Activated CD4-positive, alpha-beta T cell treated with anti-CD3 and anti-CD28 coated beads, Interleukin-10, Interleukin-2, amounts not matched to agents 100 ng/mL and 50 ng/mL, durations not matched to agents 16 hours and 8 hours (primary cell): ENCODE measurements around the gene MEGF6.

Experiments
- DNase-seq: peaks from one replicate; pipeline ENCODE4 v3.0.0-alpha.2; 2020

Gene MEGF6

GRCh38 chr1:3645666-3646355, 34.5 kb upstream of the MEGF6 start:
- DNase-seq = no peak

DNA sequence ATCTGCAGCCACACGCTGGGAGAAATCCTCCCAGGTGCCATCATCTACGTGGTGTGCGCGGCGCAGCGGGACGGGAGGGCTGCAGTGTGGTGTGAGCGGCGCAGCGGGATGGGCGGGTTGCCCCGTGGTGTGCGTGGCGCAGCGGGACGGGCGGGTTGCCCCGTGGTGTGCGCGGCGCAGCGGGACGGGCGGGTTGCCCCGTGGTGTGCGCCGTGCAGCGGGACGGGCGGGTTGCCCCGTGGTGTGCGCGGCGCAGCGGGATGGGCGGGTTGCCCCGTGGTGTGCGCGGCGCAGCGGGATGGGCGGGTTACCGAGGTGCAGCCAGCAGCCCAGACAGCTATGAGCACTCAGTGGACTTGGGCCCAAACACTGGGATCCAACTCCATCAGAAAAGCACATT, 33.9 kb upstream of the MEGF6 start:
- DNase-seq = no peak

DNA sequence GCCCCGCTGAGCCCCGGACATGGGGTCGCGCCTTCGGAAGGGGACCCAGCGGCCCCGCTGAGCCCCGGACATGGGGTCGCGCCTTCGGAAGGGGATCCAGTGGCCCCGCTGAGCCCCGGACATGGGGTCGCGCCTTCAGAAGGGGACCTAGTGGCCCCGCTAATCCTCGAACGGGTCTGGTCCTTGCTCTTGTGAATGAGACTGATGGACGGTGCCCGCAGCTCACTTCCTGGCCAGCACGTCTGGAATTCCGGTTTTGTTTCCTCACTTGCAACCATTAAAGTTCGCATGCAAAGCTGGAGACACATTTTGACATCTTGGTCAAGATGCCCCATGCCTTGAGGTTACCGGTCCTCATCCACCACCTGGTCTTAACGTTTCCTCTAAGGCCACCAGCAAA, 33.0 kb upstream of the MEGF6 start:
- DNase-seq = no peak

DNA sequence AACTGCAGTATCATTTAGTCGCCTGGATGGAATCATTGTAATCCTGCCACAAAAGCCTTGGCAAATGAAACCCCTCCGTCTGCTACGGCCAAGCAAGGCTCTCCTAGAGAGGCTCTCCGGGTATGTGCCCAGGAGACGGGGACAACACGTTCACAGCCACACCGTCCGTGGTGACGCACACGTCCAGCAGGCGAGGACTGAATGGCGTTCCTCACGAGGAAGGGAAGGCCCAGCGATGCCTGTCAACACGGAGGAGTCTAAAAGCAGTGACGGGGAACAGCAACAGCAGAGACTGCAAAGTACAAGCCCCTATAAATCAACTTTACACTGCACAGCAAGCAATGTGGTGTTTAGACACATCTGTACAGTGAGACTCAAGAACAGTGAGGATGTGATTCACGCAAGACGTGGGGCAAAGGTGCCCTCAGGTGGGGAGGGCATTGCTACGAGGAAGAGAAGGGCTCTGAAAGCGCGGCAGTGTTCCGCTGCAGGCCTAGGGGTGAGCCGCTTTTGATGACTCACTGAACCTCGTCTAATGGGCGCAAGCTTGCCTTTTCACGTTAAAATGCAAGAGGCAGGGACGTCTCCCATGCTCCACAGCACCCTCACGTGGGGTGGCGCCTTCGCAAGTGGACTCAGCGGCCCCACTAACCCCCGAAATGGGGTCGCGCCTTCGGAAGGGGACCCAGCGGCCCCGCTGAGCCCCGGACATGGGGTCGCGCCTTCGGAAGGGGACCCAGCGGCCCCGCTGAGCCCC, 31.8 kb upstream of the MEGF6 start:
- no peak for DNase-seq

DNA sequence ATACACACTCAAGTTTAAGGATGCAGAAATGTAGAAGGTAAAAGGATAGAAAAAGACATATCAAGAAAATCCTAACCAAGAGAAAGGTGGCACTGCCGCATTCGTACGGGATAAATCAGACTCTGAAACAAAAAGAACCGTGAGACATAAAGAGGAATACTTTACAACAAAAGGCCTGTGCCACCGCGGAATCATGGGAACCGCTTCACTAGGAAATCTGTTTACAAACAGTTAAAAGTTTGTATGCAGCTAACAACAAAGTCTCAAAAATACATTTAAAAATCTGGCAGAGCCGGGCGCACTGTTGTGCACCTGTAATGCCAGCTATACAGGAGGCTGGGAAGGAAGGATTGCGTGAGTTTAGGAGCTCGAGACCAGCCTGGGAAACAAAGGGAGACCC, 30.5 kb upstream of the MEGF6 start:
- DNase-seq = no peak

DNA sequence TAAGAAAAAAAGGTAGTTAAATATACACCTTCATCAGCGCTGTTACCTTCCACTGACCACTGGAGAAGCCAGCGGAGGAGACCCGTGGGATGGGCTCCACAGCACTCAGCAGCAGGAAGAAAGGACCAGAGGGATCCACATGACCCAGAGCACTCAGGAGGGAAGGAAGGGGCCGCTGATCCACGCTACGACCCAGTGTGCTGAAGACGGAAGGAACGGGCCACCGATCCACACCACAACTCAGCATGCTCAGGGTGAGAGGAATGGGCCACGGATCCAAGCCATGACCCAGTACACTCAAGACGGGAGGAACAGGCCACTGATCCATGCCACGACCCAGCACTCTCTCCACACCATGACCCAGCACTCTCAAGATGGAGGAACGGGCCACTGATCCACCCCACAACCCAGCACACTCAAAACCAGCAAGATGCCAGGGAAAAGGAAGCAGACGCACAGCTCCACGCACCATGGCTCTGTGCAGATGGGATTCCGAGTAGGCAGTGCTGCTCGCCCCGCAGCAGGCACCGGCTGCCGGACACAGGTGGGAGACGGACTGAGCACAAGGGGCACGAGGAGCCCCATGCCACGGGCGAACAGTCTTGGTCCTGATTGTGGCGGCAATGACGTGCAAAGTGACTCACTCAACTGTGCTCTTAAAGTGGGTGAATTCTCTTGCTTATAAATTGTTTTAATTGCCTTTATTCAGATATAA, 29.9 kb upstream of the MEGF6 start:
- DNase-seq = no peak

GRCh38 chr1:3640121-3640837, 29.0 kb upstream of the MEGF6 start:
- no peak for DNase-seq

- DNase-seq = no peak
Measured at GRCh38 chr1:3639397-3639911, 28.1 kb upstream of the MEGF6 start.

GRCh38 chr1:3638676-3639075, 27.4 kb upstream of the MEGF6 start:
- no peak for DNase-seq

DNA sequence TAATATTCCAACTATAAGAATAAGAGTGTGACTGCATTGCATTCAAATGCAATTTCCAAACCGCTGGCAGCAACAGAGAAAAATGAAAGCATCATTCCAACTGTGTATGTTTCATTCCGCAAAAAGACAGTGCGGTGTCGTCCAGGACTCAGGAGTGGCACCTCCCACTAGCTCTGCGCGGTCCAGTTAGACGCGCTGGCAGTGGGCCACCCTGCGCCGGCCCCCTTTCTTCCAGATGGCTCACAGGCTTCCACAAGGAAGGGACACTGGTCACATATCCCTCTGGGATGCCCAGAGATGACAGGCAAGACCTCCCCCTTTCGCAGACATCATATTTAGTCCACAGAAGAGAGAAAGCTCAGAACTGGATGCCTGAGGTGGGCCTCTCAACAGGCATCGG, 26.7 kb upstream of the MEGF6 start:
- DNase-seq = no peak

DNA sequence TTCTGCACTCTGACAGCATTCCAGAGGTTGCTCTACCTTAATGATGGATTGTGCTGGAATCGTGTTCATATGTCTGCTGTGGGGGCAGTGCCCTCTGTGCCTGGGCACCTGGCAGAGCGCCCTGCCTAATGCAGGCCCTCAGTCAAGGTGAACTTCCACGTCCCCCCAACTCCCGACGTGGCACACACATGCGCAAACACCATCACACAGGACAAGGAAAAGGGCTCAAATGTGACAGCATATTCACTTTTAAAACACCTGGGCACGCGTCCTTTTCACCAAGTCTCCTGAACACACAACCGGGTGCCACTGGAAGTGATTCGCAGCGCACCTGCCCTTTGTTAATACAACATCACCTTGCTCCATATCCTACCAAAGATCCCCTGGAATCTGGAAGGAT, 25.2 kb upstream of the MEGF6 start:
- no peak for DNase-seq

DNA sequence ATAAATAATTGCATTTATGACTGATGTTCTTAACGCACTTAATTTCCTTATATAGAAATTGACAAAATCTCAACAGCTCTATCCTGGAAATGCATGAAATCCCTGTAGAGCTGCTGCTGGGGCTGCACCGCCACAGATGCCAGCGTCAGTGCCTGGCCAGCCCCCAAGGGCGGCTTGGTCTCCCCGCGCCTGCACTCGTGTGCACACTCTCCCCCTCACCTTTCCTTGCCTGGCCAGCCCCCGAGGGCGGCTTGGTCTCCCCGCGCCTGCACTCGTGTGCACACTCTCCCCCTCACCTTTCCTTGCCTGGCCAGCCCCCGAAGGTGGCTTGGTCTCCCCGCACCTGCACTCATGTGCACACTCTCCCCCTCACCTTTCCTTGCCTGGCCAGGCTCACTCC, 24.8 kb upstream of the MEGF6 start:
- DNase-seq = no peak

GRCh38 chr1:3634059-3634800, 22.9 kb upstream of the MEGF6 start:
- DNase-seq = no peak

DNA sequence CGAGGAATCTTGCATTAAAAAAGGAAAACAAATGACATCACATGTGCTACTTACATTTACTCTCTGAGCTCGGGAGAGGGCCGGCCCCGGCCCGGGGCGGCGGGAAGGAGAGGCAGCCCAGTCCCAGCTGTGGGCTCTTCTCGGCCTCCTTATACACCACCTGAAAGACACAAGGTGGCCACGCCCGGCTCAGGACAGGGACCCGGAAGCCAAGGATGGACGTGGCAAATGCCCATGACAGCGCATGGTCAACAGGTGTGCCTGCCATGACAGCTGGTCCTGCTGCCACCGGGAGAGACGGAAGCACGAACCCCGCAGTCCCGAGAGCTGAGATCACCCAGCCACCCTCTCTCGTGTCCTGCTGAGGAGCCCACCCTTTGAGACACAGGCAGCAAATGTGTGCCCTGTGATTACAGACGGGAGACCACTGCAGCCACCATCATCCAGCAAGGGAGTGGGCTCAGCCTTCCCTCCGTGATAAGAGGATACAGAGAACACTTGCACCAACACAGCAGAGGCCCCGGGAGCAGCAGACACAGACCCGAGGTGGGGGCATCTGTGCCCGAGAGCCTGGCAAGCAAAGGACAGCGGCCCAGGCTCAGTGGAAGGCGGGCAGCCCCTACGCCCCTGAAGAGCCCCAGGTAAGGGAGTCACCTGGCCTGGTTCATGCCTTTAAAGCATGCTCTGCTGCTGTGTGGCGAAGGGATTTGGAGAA, 22.2 kb upstream of the MEGF6 start:
- DNase-seq = no peak

- no peak for DNase-seq
Measured at GRCh38 chr1:3632716-3633343, 21.5 kb upstream of the MEGF6 start.

DNA sequence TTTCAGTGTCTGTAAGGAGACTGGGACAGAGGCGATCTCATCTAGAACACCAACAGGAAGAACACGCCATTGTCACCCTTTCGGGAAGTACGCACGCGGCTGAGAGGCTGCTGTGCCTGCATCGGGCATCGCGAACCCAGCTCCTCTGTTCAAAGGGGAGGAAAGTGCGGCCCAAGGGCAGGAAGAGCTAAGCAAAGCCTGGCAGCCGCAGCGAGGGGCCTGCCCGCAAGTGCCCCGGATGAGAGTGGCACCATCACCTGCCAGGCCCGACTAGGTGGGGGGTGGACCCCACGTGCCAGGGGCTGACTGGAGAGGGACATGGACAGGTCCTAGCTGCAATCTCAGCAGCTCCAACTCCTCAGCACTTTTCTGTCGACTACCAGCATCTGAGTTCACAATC, 21.0 kb upstream of the MEGF6 start:
- DNase-seq = no peak

GRCh38 chr1:3631320-3632260, 20.3 kb upstream of the MEGF6 start:
- no peak for DNase-seq

- DNase-seq = no peak
Measured at GRCh38 chr1:3630914-3631313, 19.6 kb upstream of the MEGF6 start.

DNA sequence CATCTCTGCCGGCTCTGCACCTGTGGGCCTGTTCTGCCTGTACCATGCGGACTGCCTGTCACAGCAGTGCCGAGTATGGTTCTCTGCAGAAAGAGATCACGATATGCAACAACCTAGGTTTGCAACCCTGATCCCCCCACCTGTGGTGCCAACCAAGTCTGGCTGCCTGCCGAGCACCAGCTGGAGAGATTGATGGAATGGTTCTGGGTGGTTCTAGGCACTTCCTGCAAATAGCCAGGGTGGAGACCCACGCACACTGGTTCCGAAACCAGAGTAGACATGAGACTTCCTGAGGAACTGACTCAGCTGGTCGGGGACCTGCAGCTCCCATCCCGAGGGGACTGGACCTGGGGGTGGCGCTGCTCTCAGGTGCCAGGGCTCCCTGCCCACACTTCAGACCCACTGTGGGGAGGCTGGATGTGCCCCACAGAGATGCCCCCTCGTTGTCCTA, 18.9 kb upstream of the MEGF6 start:
- DNase-seq = no peak

GRCh38 chr1:3629561-3630160, 18.4 kb upstream of the MEGF6 start:
- no peak for DNase-seq
